Keratinocyte (primary cell): ENCODE data around the gene C6orf47.

Experiments used
- CTCF ChIP-seq, 3 experiments: IDR thresholded peaks in 1 of 3; conservative IDR thresholded peaks in 1 of 3; optimal IDR thresholded peaks in 1 of 3; 2 replicates in 2 of 3; 3 replicates in 1 of 3; pipeline versions ENCODE3 to v1.5.1; 2011; ENCODE audit warnings: low read length in 3 of 3, mild to moderate bottlenecking in 3 of 3, moderate library complexity in 2 of 3, control low read depth in 1 of 3, inconsistent platforms in 1 of 3; ENCODE audit not compliant: insufficient read depth in 2 of 3; ENCODE audit errors: extremely low read depth in 1 of 3
- EZH2 ChIP-seq: IDR thresholded peaks from one replicate; pipeline ENCODE4 v1.6.1; 2012; ENCODE audit warnings: inconsistent platforms, mild to moderate bottlenecking, low read length, moderate library complexity

- TF ChIP-seq CTCF (optimal IDR thresholded peaks at IDR 0.05 in 1 of 3, IDR thresholded peaks at IDR 0.05 in 1 of 3, conservative IDR thresholded peaks at IDR 0.05 in 1 of 3; ENCODE audit: extremely low read depth in 1 of 3, insufficient read depth in 2 of 3, low read length in 3 of 3) (no peak), EZH2 (no peak)
Observed at GRCh38 chr6:31630177-31630934, 30.2 kb downstream of the C6orf47 start.
